Measurements from ENCODE around the gene VAMP5.

GRCh38 chr2:85540133-85540648 is 44.0 kb upstream of the VAMP5 start:
- no peak for TF ChIP-seq CTCF (IDR thresholded peaks at IDR 0.05)
- no peak for TF ChIP-seq EZH2phosphoT487 (IDR thresholded peaks at IDR 0.05)
- TF ChIP-seq EZH2 (IDR thresholded peaks at IDR 0.05), result no peak
